ENCODE results near the gene WWOX.

DNA sequence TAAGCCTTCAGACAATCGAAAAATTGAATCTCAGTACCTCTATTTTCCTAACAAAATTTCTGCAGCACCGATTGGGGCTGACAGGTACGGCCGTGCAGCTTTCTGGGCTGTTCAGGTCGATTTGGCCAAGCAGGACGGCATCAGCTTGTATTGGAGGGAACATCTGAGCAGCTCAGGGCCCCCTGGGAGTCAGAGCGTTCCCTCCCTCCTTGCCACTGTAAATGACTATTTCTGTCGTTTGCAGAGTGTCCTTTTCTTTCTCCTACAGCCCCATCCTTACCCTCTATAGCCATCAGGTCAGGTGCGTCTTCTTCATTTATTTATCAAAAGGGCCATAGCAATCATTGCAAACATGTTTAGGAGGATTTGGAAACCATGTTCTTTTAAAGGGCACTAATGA, 731.1 kb downstream of the WWOX start:
- TF ChIP-seq, protein P1, sequence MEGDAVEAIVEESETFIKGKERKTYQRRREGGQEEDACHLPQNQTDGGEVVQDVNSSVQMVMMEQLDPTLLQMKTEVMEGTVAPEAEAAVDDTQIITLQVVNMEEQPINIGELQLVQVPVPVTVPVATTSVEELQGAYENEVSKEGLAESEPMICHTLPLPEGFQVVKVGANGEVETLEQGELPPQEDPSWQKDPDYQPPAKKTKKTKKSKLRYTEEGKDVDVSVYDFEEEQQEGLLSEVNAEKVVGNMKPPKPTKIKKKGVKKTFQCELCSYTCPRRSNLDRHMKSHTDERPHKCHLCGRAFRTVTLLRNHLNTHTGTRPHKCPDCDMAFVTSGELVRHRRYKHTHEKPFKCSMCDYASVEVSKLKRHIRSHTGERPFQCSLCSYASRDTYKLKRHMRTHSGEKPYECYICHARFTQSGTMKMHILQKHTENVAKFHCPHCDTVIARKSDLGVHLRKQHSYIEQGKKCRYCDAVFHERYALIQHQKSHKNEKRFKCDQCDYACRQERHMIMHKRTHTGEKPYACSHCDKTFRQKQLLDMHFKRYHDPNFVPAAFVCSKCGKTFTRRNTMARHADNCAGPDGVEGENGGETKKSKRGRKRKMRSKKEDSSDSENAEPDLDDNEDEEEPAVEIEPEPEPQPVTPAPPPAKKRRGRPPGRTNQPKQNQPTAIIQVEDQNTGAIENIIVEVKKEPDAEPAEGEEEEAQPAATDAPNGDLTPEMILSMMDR (IDR thresholded peaks at IDR 0.05; ENCODE audit: low read depth, low read length): no peak
- TF ChIP-seq POLR2A (IDR thresholded peaks at IDR 0.05; ENCODE audit: extremely low read depth, insufficient read length): no peak
- no peak for TF ChIP-seq MYC (IDR thresholded peaks at IDR 0.05; ENCODE audit: low read depth, low read length)
- TF ChIP-seq, protein P2, sequence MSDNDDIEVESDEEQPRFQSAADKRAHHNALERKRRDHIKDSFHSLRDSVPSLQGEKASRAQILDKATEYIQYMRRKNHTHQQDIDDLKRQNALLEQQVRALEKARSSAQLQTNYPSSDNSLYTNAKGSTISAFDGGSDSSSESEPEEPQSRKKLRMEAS (IDR thresholded peaks at IDR 0.05; ENCODE audit: low read depth, low read length): no peak

Measured in NB4 (cell line).